Bronchial epithelial cell (primary cell): Measurements from ENCODE around the gene SLC25A1. TPM values are rescaled to one million over a fixed set of nuclear protein-coding genes. Genes with fewer than 3 reads are reported as not detected.
A peak's percentile ranks its signal among the peaks of the same experiment; 100 is the strongest.

ENCODE experiments used
- DNase-seq: peaks from one replicate; pipeline ENCODE4 v3.0.0-alpha.2; 2010; ENCODE audit warnings: low read depth
- FAIRE-seq: peaks from 2 replicates; lab custom pipeline; 2011; peaks lifted over from hg19 to GRCh38; lab: Jason Lieb, UNC
- H3K27me3 ChIP-seq: 2 replicates; pipeline ENCODE4 v1.5.1; 2011; ENCODE audit warnings: low read length; ENCODE audit not compliant: control insufficient read depth, insufficient read depth
- H3K36me3 ChIP-seq: 2 replicates; pipeline ENCODE4 v1.5.1; 2011; ENCODE audit warnings: low read length; ENCODE audit not compliant: control insufficient read depth, insufficient read depth
- H3K4me3 ChIP-seq: 2 replicates; pipeline ENCODE4 v1.5.1; 2011; ENCODE audit warnings: mild to moderate bottlenecking, low read depth, low read length, control low read depth
- total RNA-seq: library from RNA; depleted of rRNA; stranded (reverse); fragments of >200 nt; gene quantifications from 2 replicates; pipeline ENCODE4 v1.2.1, GENCODE V29; 2014
- TF ChIP-seq, protein P1 (sequence below): IDR thresholded peaks from 2 replicates; pipeline ENCODE4 v1.5.1; 2011; ENCODE audit warnings: mild to moderate bottlenecking, moderate library complexity, low read length, control low read depth, inconsistent platforms; ENCODE audit not compliant: insufficient read depth, severe bottlenecking

SLC25A1 gene
- total RNA-seq, 1 donor from 2014 or later = 71.6 TPM

DNA sequence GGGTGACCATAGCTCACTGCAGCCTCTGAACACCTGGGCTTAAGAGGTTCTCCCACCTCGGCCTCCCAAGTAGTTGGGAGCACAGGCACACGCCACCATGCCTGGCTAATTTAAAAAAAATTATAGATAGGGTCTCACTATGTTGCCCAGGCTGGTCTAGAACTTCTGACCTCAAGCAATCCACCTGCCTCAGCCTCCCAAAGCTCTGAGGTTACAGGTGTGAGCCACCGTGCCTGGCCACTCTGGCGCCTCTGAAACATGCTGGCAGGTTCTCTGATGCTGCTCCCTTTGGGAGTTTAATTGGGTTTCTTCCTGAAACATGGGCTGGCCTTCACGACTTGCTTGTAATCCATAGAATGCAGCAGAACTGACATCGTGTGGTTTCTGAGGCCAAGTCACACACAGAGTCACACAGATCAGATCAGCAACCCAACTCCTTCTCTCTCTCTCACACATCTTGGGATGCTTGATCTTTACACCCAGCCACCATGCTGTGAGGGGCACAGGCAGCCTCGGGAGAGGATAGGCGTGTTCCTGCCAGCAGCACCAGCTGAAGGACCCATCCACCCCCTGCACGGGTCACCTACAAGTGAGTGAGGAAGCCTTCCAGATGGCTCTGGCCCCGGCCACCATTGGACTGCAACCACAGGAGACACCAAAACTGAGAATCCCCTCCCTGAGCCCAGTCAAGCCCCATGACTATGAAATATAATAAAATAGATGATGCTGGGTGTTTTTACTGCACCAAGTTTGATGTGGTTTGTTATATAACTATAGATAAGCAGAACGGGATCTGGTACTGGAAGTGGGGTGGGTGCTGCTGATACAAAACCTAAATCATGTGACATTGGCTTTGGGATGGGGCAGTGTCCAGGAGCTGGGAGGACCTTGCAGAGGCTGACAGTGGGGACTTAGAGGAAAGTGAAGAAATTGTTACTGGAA is 25.3 kb downstream of the SLC25A1 start:
- H3K36me3 ChIP-seq = no peaks in the 10 kb centered on the region
- TF ChIP-seq, protein P1, sequence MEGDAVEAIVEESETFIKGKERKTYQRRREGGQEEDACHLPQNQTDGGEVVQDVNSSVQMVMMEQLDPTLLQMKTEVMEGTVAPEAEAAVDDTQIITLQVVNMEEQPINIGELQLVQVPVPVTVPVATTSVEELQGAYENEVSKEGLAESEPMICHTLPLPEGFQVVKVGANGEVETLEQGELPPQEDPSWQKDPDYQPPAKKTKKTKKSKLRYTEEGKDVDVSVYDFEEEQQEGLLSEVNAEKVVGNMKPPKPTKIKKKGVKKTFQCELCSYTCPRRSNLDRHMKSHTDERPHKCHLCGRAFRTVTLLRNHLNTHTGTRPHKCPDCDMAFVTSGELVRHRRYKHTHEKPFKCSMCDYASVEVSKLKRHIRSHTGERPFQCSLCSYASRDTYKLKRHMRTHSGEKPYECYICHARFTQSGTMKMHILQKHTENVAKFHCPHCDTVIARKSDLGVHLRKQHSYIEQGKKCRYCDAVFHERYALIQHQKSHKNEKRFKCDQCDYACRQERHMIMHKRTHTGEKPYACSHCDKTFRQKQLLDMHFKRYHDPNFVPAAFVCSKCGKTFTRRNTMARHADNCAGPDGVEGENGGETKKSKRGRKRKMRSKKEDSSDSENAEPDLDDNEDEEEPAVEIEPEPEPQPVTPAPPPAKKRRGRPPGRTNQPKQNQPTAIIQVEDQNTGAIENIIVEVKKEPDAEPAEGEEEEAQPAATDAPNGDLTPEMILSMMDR = no peak
- FAIRE-seq = peak; percentile 76
- DNase-seq = no peak
- peaks cover 36% of the 10 kb centered on the region for H3K27me3 ChIP-seq
- H3K4me3 ChIP-seq = no peak overlapping the region

DNA sequence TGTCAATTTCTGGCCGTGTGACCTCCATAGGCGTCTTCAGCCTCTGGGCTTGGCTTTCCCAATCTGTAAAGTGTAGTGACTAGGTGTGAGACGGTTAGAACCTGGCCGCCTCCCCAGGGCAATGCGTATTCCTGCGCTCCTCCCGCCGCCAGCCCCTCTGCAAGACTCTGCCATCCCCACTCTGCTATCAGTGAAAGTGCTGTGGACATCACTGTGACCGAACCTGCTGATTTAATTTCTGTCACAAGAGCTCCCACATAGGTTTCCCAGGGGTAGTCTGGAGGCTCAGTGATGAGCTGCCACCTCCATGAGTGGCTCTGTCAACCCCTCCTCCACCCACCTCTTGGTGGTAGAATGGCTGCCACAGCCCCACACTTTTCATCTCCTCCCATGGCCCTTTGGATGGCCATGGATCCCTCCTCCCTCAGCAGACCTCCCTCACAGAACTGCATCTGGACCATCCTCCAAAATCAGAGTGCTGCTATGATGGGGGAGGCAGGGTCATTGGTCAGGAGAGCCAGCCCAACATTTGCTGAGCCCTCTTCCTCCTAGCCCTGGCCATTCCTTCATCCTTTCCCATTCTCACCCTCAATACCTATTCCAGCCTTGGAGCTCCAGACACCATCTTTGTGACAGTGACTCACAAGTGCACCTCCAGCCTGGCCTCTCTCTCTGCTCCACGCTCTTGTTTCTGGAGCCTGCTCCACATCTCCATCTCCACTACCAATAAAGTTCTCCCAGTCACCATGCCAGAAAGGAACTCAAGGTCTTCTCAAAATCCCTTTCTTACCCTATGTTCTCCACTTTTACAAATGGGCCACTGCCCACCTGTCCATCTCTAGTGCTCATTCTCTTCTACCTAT is 27.0 kb downstream of the SLC25A1 start:
- DNase-seq (no peak), FAIRE-seq (no peak)
- TF ChIP-seq, protein P1 = no peak
- H3K27me3 ChIP-seq = peaks cover 48% of the 10 kb centered on the region
- no peaks in the 10 kb centered on the region for H3K36me3 ChIP-seq
- H3K4me3 ChIP-seq = no peak overlapping the region

DNA sequence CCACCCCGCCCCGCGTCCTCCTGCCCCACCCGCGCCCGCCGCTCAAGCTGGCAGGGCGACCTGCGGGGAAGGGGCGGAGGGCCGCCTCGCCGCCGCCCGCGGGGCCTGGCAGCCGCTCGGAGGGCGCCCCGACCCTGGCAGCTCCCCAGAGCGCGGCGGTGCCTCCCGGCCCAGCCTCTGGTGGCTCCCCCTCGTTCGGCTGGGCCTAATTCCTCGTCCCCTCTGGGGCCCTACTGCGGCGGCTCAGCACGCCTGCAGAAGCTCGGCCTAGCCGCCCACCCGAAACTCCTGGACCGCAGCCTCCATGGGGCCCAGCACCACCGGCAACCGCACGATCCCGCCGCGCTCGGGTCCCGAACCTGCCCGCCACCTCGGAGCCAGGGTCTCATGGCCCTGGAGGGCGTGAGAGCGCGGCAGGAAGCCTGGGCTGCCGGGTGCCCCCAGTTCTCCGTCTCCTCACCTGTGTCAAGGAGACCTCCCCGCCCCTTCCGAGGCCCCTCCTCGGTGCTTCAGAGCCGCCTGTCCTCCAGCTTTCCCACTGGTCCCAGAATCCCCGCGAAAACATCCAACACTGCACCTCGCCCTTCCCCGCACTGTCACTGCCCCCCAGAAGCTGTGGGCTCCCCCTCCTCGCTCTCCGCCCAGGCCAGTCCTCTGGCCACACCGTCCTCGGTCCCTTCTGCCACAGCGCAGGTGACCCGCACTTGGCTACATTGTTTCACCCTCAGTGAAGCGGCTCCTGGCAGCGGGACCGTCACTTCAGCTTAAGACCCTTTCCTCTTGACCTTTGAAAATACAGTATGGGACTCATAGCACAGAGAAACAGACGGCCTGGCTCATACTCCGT is 27.8 kb downstream of the SLC25A1 start:
- no peak overlapping the region for H3K4me3 ChIP-seq
- no peak for FAIRE-seq
- TF ChIP-seq, protein P1 = no peak
- no peaks in the 10 kb centered on the region for H3K36me3 ChIP-seq
- DNase-seq = no peak
- peaks cover 48% of the 10 kb centered on the region for H3K27me3 ChIP-seq

DNA sequence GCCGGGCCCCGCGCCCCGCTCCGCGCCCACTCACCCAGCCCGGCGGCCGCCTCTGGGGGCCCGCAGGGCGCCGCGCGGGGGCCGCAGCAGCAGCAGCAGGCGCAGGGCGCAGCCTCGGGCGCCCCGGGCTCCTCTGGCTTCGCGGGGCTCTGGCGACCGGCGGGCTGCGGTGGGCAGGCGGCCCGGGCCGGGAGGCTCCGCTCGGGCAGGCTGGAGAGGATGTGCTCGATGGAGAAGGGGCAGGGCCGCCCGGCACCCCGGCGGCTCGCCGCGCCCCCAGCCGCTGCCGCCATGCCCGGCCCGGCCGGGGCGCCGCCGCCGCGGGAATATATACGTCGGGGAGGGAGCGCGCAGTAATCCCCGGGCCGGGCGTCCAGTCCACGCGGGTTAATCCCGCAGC is 28.5 kb downstream of the SLC25A1 start, which contains the start of gene GSC2:
Gene GSC2, minus strand, starts transcription at position 302 of the 400 bp plus-strand sequence. Its CDS starts 9 bp downstream, at position 293.
- DNase-seq (no peak), FAIRE-seq (no peak)
- H3K4me3 ChIP-seq = peak within 1 kb of the TSS; percentile 14
- H3K27me3 ChIP-seq = peaks cover 48% of the 10 kb centered on the region
- TF ChIP-seq, protein P1 = no peak
- H3K36me3 ChIP-seq = no peaks in the 10 kb centered on the region

DNA sequence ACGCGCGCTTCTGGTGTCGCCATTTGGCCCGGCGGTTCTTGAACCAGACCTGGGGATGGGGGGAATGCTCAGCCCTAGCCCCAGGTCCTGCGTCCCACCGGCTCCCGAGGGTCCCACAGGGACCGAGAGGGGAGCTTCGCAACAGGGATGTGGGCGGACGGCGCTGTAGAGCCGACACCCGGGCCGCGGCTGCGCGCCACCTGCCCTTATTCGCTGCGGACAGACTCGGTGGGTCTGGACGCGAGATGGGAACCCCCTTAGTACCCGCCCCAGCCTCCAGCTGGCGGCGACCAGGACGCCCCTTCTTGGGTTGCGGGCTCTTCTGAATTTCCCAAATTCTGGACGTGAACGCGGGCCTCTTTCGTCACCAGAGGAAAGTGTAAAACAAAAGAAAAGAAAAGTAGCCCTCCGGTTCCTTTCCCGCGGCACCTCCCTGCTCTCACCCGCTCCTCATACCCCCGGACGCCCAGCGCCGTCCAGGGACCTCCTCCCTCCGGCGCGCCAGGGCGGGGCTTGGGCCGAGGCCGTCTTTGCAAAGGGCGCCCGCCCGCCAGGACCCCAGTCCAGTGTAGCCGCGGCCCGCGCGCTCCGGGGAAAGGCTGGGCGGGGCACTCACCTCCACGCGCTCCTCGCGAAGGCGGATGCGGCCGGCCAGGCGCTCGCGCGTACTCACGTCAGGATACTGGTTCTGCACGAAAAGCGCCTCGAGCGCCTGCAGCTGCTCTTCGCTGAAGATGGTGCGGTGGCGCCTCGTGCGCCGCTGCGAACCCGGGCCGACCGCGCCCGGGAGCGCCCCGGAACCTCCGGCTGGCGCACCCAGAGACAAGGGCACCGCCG is 29.3 kb downstream of the SLC25A1 start:
- Histone ChIP-seq H3K4me3 (peak overlapping the region; percentile 14), H3K27me3 (peaks cover 46% of the 10 kb centered on the region)
- no peak for FAIRE-seq

More for the DNA sequence above, 29.3 kb downstream of the SLC25A1 start:
- no peak for DNase-seq
- H3K36me3 ChIP-seq = no peaks in the 10 kb centered on the region
- TF ChIP-seq, protein P1 = no peak
